ENCODE measurements around the gene DHRS12. TPM values are rescaled to one million over a fixed set of nuclear protein-coding genes. Genes with fewer than 3 reads are reported as not detected.

DHRS12 gene
- total RNA-seq, 1 experiment from 2014 or later, result 8.8 TPM

DNA sequence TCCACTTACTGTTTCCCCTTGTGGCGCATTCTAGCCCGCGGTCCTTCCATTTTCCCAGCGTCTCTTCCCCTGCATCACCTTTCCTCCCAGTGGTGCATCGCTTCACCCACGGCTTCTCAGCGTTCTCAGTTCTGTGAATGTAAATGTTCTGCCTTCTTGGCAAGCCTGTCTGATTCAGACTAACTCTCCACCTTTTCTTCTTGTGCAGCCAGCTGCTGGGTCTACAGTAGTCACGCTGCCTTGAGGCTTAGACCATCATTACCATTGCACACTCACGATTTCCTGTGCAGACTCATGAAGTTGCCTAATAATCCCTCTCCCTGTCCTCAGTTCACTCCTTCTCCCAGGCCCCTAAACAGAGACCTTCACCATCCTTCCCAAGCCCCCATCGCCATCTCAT lies 75.0 kb downstream of the DHRS12 start:
- Mint-ChIP-seq H3K9me3 (no peaks in the 10 kb centered on the region), H3K4me1 (peaks cover 6 to 7% of the 10 kb centered on the region in 2 experiments), H3K27ac (no peak overlapping the region), H3K27me3 (ENCODE audit: low read depth) (no peaks in the 10 kb centered on the region), H3K4me3 (no peak overlapping the region), H3K36me3 (ENCODE audit: insufficient read depth in 1 of 3, low read depth in 3 of 3) (peaks cover 4 to 16% (median 10%) of the 10 kb centered on the region in 3 experiments; a peak in 6 of 7 replicates)
- H3T11ph ChIP-seq (ENCODE audit: low read length), result no peak overlapping the region
- H3K9ac ChIP-seq (ENCODE audit: extremely low read depth, insufficient read length, low read length), result no peak overlapping the region
- no peaks in the 10 kb centered on the region for H3K27me3 ChIP-seq (ENCODE audit: insufficient read depth, low read length)
- no peak overlapping the region for H3K14ac ChIP-seq (ENCODE audit: insufficient read depth, low read length)
- H4K91ac ChIP-seq (ENCODE audit: insufficient read length, low read depth, low read length), result no peak overlapping the region
- no peak overlapping the region for H2BK120ac ChIP-seq (ENCODE audit: low read depth, low read length, poor library complexity, severe bottlenecking)
- WGBS (ENCODE audit: extremely low coverage, insufficient read length, low lambda C conversion rate), result no CpG with 5 or more reads among the region's 10 CpGs
- no peak overlapping the region for H2BK20ac ChIP-seq (ENCODE audit: low read depth, low read length, poor library complexity, severe bottlenecking)
- DNase-seq, result no peak
- no peaks in the 10 kb centered on the region; the same call in 1 of the 2 replicates for H3K79me2 ChIP-seq (ENCODE audit: insufficient read depth, low read length)
- peaks cover 2% of the 10 kb centered on the region for H4K20me1 ChIP-seq (ENCODE audit: control insufficient read depth, insufficient read depth, insufficient read length)
- H3K23me2 ChIP-seq (ENCODE audit: insufficient read length, low read depth, low read length, poor library complexity, severe bottlenecking), result no peaks in the 10 kb centered on the region
- no peak overlapping the region for H3K4me2 ChIP-seq (ENCODE audit: insufficient read depth, insufficient read length, low read length)
- H2BK5ac ChIP-seq (ENCODE audit: insufficient read length, low read length), result no peak overlapping the region
- no peak overlapping the region for H3K56ac ChIP-seq (ENCODE audit: insufficient read length, low read depth, low read length)
- H3K4me1 ChIP-seq (ENCODE audit: insufficient read depth, low read length), result no peaks in the 10 kb centered on the region
- no peak overlapping the region for H3K4ac ChIP-seq (ENCODE audit: low read depth, low read length)
- TF ChIP-seq, protein P1, sequence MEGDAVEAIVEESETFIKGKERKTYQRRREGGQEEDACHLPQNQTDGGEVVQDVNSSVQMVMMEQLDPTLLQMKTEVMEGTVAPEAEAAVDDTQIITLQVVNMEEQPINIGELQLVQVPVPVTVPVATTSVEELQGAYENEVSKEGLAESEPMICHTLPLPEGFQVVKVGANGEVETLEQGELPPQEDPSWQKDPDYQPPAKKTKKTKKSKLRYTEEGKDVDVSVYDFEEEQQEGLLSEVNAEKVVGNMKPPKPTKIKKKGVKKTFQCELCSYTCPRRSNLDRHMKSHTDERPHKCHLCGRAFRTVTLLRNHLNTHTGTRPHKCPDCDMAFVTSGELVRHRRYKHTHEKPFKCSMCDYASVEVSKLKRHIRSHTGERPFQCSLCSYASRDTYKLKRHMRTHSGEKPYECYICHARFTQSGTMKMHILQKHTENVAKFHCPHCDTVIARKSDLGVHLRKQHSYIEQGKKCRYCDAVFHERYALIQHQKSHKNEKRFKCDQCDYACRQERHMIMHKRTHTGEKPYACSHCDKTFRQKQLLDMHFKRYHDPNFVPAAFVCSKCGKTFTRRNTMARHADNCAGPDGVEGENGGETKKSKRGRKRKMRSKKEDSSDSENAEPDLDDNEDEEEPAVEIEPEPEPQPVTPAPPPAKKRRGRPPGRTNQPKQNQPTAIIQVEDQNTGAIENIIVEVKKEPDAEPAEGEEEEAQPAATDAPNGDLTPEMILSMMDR (conservative IDR thresholded peaks at IDR 0.05), result no peak
- no peak overlapping the region for H3K23ac ChIP-seq (ENCODE audit: insufficient read length, low read depth, low read length)
- no peaks in the 10 kb centered on the region for H3K79me1 ChIP-seq (ENCODE audit: insufficient read depth, low read depth, low read length, poor library complexity, severe bottlenecking)
- no peak overlapping the region for H3K27ac ChIP-seq (ENCODE audit: insufficient read length, low read depth, low read length)
- no peak overlapping the region for H2AFZ ChIP-seq (ENCODE audit: low read length)
- H2AK5ac ChIP-seq (ENCODE audit: insufficient read length, low read length), result no peak overlapping the region
- H4K8ac ChIP-seq (replicated peaks; ENCODE audit: insufficient read length, low read depth, low read length), result no peak overlapping the region
- H4K5ac ChIP-seq (ENCODE audit: insufficient read length, low read depth, low read length), result no peak overlapping the region
- no peak overlapping the region for H2BK12ac ChIP-seq (ENCODE audit: insufficient read length, low read depth, low read length)
- H3K18ac ChIP-seq (ENCODE audit: insufficient read length, low read depth, low read length), result no peak overlapping the region
- no peaks in the 10 kb centered on the region for H3K9me3 ChIP-seq (ENCODE audit: control insufficient read depth, low read depth, low read length)
- no peak overlapping the region for H2BK15ac ChIP-seq (ENCODE audit: low read depth, low read length)
